ENCODE measurements around the gene TDRD15.

GRCh38 chr2:21135585-21135984 is 11.8 kb downstream of the TDRD15 start:
- TF ChIP-seq CTCF (IDR thresholded peaks at IDR 0.05; ENCODE audit: low read length) (no peak), EZH2 (optimal IDR thresholded peaks at IDR 0.05; ENCODE audit: low read depth, low read length) (no peak)
